ENCODE results near the gene NDUFV3. TPM values are rescaled to one million over a fixed set of nuclear protein-coding genes. Genes with fewer than 3 reads are reported as not detected.
"Not testable (repeated sequence)": the region's sequence is repeated elsewhere in the genome, so short reads cannot be mapped to it uniquely, and the experiment has no call there.

Gene NDUFV3
- polyA plus RNA-seq, 1 donor from 2014 or later: 22.7 TPM

DNA sequence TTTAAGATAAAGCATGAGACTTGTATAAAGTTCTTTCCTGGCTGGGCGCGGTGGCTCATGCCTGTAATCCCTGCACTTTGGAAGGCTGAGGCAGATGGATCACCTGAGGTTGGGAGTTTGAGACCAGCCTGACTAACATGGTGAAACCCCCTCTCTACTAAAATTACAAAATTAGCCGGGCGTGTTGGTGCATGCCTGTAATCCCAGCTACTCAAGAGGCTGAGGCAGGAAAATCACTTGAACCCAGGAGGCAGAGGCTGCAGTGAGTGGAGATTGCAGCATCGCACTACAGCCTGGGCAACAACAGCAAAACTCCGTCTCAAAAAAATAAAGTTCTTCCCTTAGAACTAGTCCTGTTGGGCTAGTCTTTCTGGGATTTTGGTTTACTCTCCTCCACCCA lies 18.8 kb downstream of the NDUFV3 start:
- H3K27ac ChIP-seq (ENCODE audit: low read length); H4K20me1 ChIP-seq (ENCODE audit: insufficient read depth); H3K4me2 ChIP-seq (ENCODE audit: low read length); H3K27me3 ChIP-seq (ENCODE audit: insufficient read depth, low read depth, low read length); H3K36me3 ChIP-seq (ENCODE audit: insufficient read depth, low read length); H2AFZ ChIP-seq (ENCODE audit: low read depth, low read length); H3K4me3 ChIP-seq (ENCODE audit: low read length); H3K9ac ChIP-seq (ENCODE audit: low read length); H3F3A ChIP-seq (ENCODE audit: insufficient read depth, low read length, poor library complexity, severe bottlenecking); H3K9me2 ChIP-seq (ENCODE audit: insufficient read depth, low read length); H3K9me3 ChIP-seq (ENCODE audit: low read length); H3K79me2 ChIP-seq (replicated peaks; ENCODE audit: insufficient read depth, low read length): not testable (repeated sequence)

DNA sequence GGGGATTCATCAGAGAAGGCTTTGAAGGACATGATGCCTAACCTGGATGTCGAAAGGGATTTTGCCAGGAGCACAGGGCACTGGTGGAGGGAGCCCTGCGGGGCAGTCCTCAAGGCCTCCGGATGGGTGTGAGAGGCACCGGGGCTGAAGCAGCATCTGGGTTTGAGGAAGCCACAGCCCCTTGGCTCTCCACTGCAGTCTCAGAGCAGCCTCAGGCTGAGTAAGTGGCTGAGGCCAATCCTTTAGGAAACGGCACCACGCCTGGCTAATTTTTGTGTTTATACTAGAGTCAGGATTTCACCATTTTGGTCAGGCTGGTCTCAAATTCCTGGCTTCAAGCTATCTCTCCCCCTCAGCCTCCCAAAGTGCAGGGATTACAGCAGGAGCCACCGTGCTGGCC lies 20.4 kb downstream of the NDUFV3 start:
- Histone ChIP-seq H3K27ac (ENCODE audit: low read length) (no peak overlapping the region), H3K4me2 (ENCODE audit: low read length) (no peak overlapping the region), H4K20me1 (ENCODE audit: insufficient read depth) (no peaks in the 10 kb centered on the region), H3K36me3 (ENCODE audit: insufficient read depth, low read length) (no peaks in the 10 kb centered on the region), H3K27me3 (ENCODE audit: insufficient read depth, low read depth, low read length) (no peaks in the 10 kb centered on the region), H2AFZ (ENCODE audit: low read depth, low read length) (no peak overlapping the region), H3K9me2 (ENCODE audit: insufficient read depth, low read length) (no peaks in the 10 kb centered on the region), H3K9me3 (ENCODE audit: low read length) (no peaks in the 10 kb centered on the region), H3K9ac (ENCODE audit: low read length) (no peak overlapping the region), H3K79me2 (replicated peaks; ENCODE audit: insufficient read depth, low read length) (no peaks in the 10 kb centered on the region), H3F3A (ENCODE audit: insufficient read depth, low read length, poor library complexity, severe bottlenecking) (no peaks in the 10 kb centered on the region), H3K4me3 (ENCODE audit: low read length) (no peak overlapping the region)
- TF ChIP-seq MXI1 (conservative IDR thresholded peaks at IDR 0.05; ENCODE audit: poor library complexity, severe bottlenecking) (no peak), EP300 (conservative IDR thresholded peaks at IDR 0.05; ENCODE audit: poor library complexity, severe bottlenecking) (no peak), TAF1 (IDR thresholded peaks at IDR 0.05; ENCODE audit: low read depth) (no peak), POLR2AphosphoS5 (IDR thresholded peaks at IDR 0.05) (no peak)
- TF ChIP-seq, protein P1, sequence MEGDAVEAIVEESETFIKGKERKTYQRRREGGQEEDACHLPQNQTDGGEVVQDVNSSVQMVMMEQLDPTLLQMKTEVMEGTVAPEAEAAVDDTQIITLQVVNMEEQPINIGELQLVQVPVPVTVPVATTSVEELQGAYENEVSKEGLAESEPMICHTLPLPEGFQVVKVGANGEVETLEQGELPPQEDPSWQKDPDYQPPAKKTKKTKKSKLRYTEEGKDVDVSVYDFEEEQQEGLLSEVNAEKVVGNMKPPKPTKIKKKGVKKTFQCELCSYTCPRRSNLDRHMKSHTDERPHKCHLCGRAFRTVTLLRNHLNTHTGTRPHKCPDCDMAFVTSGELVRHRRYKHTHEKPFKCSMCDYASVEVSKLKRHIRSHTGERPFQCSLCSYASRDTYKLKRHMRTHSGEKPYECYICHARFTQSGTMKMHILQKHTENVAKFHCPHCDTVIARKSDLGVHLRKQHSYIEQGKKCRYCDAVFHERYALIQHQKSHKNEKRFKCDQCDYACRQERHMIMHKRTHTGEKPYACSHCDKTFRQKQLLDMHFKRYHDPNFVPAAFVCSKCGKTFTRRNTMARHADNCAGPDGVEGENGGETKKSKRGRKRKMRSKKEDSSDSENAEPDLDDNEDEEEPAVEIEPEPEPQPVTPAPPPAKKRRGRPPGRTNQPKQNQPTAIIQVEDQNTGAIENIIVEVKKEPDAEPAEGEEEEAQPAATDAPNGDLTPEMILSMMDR (IDR thresholded peaks at IDR 0.05; ENCODE audit: poor library complexity, severe bottlenecking): no peak

- no peak overlapping the region for H3K4me3 ChIP-seq (ENCODE audit: low read length)
- no peaks in the 10 kb centered on the region for H3F3A ChIP-seq (ENCODE audit: insufficient read depth, low read length, poor library complexity, severe bottlenecking)
- H3K79me2 ChIP-seq (replicated peaks; ENCODE audit: insufficient read depth, low read length): no peaks in the 10 kb centered on the region
- H3K9ac ChIP-seq (ENCODE audit: low read length): no peak overlapping the region
- H3K9me2 ChIP-seq (ENCODE audit: insufficient read depth, low read length): no peaks in the 10 kb centered on the region
- no peak for TF ChIP-seq MXI1 (conservative IDR thresholded peaks at IDR 0.05; ENCODE audit: poor library complexity, severe bottlenecking)
- H3K4me2 ChIP-seq (ENCODE audit: low read length): no peak overlapping the region
- no peak overlapping the region for H3K27ac ChIP-seq (ENCODE audit: low read length)
- H3K9me3 ChIP-seq (ENCODE audit: low read length): no peaks in the 10 kb centered on the region
- no peaks in the 10 kb centered on the region for H3K27me3 ChIP-seq (ENCODE audit: insufficient read depth, low read depth, low read length)
- no peak overlapping the region for H2AFZ ChIP-seq (ENCODE audit: low read depth, low read length)
- no peaks in the 10 kb centered on the region for H3K36me3 ChIP-seq (ENCODE audit: insufficient read depth, low read length)
- H4K20me1 ChIP-seq (ENCODE audit: insufficient read depth): no peaks in the 10 kb centered on the region
Observed at GRCh38 chr21:42918291-42918690, 25.2 kb downstream of the NDUFV3 start.

- H2AFZ ChIP-seq (ENCODE audit: low read depth, low read length): no peak overlapping the region
- H4K20me1 ChIP-seq (ENCODE audit: insufficient read depth): no peaks in the 10 kb centered on the region
- no peaks in the 10 kb centered on the region for H3K27me3 ChIP-seq (ENCODE audit: insufficient read depth, low read depth, low read length)
- no peak overlapping the region for H3K4me2 ChIP-seq (ENCODE audit: low read length)
- no peaks in the 10 kb centered on the region for H3K36me3 ChIP-seq (ENCODE audit: insufficient read depth, low read length)
- no peak overlapping the region for H3K9ac ChIP-seq (ENCODE audit: low read length)
- H3K9me2 ChIP-seq (ENCODE audit: insufficient read depth, low read length): no peaks in the 10 kb centered on the region
- H3K27ac ChIP-seq (ENCODE audit: low read length): no peak overlapping the region
- no peaks in the 10 kb centered on the region for H3K79me2 ChIP-seq (replicated peaks; ENCODE audit: insufficient read depth, low read length)
- H3F3A ChIP-seq (ENCODE audit: insufficient read depth, low read length, poor library complexity, severe bottlenecking): no peaks in the 10 kb centered on the region
- no peaks in the 10 kb centered on the region for H3K9me3 ChIP-seq (ENCODE audit: low read length)
- TF ChIP-seq, protein P1 (IDR thresholded peaks at IDR 0.05; ENCODE audit: poor library complexity, severe bottlenecking): no peak
- no peak for TF ChIP-seq SMC3 (conservative IDR thresholded peaks at IDR 0.05; ENCODE audit: poor library complexity)
- TF ChIP-seq POLR2AphosphoS5 (IDR thresholded peaks at IDR 0.05): no peak
- TF ChIP-seq RAD21 (conservative IDR thresholded peaks at IDR 0.05): no peak
- TF ChIP-seq MXI1 (conservative IDR thresholded peaks at IDR 0.05; ENCODE audit: poor library complexity, severe bottlenecking): no peak
- no peak for TF ChIP-seq REST (IDR thresholded peaks at IDR 0.05; ENCODE audit: borderline replicate concordance)
- no peak for TF ChIP-seq EP300 (conservative IDR thresholded peaks at IDR 0.05; ENCODE audit: poor library complexity, severe bottlenecking)
- no peak overlapping the region for H3K4me3 ChIP-seq (ENCODE audit: low read length)
Observed at GRCh38 chr21:42921927-42922326, 28.8 kb downstream of the NDUFV3 start.

All from neural cell (in vitro differentiated cells).